ENCODE results near the gene IFT122.
A peak's percentile ranks its signal among the peaks of the same experiment; 100 is the strongest.

IFT122 gene

DNA sequence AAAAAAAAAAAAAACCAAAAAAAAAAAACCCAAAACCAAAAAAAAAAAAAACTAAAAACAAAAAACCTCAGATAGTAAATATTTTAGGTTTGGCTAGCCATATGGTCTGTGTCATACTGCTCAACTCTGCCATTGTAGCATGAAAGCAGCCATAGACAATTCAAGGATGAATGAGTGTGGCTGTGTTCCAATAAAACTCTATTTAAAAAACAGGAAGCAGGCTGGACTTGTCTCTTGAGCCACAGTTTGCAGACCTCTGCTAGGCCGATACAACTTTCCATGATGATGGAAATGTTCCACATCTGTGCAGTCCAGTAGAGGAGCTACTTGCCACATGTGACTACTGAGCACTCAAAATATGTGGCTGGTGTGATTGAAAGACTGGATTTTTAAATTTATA lies 22.7 kb upstream of the IFT122 start:
- no peak for DNase-seq

DNA sequence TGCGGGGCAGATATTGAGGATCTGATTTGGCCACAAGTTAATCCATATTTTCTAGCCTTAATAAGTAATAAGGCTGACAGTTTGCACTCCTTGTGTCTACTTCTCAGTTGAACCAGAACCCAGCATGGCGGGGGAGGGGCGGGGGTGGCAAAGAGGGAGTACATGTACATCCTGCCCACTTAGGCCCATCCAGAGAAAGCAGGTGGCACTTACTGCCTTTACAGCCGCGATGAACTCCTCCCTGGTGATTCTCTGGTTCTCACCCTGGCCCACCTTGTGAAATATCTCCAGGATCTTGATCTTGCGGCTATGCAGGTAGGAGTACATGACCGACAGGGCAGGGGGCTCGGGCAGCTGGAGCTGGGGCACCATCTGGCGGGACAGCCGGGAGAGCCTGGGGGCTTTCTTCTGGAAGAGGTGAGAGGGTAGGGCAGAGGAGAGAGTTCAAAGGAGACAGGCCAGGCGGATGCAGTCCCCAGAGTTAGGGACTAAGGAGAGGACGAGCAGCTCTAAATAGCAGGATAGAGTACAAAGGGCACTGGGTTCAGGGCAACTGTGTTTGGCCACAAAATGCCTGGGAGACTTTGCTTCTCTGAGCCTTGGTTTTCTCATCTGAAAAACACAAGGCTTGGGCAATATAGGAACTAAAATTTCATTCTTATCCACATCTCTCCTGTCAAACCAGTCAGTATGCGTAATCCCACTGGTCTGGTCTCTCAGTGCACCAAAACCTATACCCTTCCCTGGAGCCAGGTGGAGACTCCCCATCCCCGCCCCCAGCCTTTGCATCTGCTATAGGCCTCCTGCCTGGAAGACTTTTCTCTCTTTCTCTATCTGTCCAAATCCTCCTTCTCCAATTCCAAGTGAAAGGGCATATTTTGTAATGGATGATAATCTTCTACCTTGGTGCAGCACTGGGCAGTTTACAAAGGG lies 21.7 kb upstream of the IFT122 start:
- DNase-seq: no peak

DNA sequence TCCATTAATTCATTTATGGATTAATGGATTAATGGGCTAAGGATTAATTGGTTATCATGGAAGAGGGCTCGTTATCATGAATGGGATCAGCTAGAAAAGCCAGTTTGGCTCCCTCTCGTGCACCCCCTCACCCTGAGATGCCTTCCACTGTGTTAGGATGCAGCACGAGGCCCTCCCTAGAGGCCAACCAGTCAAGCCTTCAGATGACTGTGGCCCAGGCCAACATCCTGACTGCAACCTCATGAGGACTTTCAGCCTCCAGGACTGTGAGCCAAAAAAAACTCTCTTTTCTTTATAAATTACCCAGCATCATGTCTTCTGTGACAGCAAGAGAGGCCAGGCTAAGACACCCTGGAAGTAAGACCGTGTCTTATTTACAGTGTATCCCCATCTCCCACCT lies 20.5 kb upstream of the IFT122 start:
- no peak for DNase-seq

DNA sequence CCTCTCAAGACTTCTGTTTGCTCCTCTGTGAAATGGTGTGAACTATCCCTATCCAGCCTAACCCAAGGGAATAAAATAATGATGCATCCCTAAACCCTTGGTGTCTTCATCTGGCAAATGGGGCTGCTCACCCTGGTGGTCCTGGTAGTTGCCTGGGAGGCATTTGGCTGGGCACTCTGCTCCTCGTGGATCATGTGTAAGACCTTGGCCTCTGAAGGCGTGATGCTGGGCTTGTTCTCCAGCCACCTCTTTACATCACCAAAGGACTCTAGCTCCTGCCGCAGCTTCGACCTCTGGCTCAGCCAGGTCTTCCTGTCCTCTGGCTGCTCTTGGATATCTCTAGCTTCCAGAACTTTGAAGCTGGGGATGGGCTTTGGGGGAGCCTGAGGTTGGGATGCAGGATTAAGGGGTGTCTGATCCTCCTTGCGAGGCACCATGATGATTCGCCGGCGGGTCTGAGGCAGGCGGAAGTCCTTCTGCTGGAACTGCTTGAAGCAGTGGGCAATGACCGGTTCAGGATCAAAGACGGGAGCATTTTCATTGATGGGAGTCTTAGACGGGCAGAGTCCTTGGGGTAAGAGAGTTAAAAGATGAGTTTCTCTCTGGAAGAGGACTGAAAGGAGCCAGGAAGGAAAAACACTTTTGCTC lies 18.7 kb upstream of the IFT122 start:
- no peak for DNase-seq

DNA sequence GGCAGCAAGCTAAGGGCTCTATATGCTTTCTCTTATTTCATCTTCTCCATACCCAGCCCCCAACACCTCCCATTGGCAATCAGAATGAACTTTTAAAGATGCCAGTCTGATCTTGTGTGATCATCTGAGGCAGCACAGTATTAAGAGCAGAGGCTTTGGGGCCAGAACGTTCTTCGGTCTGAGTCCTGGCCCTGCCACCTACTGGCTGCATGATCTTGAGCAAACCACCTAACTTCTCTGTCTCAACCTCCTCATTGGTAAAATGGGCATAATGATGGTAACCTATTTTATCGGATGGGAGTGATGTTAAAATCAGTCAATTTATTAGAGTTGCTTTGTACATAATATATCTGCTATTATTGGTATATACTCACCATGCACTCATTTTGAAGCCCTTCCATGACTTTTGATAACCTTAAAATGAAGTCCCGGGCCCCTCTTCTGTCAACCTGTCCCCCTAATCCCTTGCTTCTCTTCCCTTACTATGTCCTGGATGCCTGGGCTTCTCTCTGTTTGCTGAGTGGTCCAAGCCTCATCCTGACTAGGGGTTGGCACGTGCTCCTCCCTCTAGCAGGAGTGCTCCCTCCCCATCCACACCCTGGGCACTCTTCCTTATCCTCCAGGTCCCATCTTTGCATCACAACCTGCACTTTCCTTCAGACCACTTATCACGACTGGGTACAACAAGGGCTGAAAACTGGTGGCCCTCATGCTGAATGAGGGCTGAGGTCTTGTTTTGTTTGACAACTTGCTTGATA lies 17.9 kb upstream of the IFT122 start:
- no peak for DNase-seq

DNA sequence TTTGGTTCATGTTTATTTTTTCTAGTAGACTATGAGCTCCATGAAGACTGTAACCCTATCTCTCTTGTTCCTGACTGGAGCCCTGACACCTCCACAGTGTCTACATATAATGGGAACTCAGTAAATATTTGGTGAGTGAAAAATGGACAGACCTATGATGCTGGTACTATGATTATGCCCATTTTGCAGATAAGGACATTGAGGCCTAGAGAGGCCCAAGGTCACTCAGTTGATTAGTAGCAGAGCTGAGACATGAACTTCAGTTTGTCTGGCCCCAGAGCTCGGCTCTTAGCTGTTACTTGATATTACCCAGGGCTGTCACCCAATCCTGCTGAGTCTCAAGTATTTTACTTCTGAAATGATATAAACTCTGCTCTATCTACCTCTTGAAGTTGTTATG lies 17.1 kb upstream of the IFT122 start:
- DNase-seq: no peak

DNA sequence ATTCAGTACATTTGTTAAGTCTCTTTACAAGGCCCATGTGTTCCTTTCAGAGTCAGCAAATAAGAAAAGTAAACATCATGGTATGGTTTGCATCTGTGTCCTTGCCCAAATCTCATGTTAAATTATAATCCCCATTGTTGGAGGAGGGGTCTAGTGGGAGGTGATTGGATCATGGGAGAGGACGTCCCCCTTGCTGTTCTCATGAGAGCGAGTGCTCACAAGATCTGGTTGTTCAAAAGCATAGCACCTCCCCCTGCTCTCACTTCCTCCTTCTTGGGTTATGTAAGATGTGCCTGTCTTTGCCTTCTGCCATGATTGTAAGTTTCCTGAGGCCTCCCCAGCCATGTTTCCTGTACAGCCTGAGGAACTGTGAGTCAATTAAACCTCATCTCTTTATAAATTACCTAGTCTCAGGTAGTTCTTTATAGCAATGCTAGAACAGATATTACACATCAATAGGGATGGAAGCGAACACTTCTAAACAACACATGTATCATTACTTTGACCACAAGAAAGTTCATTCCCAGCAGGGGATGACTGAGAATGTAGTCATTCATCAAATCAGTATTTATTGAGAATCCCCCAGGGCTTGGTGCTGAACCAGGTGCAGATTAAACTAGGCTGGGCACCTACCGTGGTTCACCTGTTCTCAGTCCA lies 15.7 kb upstream of the IFT122 start:
- DNase-seq: no peak

DNA sequence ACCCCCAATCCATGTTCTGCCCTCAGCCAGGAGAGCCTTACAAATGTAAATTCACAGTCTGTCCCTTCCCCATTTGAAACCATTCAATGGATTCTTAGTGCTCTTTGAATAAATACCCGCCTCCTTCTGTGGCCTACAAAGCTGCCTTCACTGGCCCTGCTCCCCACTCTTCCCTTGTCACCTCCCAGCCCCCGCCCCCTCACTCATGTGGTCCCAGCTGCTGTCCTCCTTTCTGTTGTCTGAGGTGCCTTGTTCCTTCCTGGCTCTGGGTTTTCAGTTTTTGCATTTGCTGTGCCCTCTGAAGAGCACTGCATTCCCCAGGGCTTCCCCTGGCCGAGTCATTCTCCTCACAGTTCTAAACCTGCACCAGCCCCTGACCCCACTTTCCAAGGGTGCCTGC lies 14.8 kb upstream of the IFT122 start:
- no peak for DNase-seq

DNA sequence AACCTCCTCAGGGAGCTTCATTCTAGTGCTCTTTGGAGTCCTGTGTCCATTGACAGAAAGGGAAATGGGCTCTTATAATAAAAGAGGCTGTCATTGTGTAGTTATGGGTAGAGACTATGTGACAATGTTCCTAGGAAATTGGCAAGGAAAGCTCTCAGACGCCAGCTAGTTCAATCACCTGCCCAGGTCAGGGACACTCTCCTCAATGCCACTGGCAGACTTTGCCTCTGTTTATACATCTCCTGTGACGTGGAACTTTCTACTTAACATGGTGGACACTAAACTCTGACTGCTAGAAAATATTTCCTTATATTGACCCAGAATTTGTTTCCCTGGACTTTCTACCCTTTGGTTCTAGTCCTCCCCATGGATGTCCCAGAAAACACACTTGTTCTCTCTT lies 14.4 kb upstream of the IFT122 start:
- no peak for DNase-seq

DNA sequence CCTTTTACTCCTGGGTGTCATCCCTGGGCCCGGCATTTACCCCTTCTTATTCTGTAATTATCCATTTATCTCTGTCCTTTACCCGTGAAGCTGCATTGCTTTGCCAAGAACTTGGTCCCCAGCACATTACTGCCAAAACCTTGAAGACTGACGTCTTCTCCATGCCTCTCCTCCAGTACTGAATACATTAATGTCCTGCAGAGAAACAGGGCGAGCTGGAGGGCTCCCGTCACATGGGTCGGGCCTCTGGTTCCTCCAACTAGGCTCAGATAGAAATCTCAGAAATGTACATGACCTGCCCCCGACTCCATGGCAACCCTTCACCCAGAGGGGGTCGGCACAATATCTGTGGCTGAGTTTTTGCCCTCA lies 12.0 kb upstream of the IFT122 start:
- no peak for DNase-seq

DNA sequence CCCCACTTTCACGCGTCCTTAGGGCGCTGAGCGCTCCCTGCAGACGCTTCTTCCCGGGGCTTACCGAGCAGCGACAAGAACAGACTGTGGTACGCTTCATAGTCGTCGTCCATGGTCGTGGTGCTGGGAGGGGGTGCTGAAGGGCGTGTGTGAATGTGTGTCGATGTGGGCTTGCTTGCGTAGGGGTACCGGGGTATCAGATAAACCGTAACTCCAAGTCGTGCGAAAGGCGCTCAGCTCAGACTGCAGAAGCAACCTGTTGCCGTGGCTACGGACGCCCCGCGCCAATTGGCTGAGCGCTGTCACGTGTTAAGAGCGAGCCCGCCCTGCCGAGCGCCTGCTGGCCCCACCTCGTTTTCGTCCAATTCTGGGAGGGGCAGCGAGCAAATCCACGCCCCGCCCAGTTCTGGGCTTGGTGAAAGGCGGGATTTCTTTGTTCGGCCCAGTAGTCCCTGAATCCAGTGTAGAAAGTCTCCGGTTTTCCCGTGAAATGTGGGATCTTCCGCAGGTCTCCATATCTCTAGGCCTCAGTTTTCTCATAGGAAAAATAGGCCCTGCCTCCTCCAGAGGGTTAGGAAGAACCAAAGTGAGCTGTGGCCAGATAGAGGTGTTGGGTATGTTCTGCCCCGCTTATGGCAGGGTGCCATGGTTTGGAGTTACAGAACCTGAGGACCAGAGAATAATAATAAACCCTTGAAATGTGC lies 11.5 kb upstream of the IFT122 start, which contains the start of gene EFCAB12:
Gene EFCAB12, minus strand, starts transcription at position 261 of the 704 bp plus-strand sequence. Its CDS starts 148 bp downstream, at position 113.
- peak; percentile 92 for DNase-seq

DNA sequence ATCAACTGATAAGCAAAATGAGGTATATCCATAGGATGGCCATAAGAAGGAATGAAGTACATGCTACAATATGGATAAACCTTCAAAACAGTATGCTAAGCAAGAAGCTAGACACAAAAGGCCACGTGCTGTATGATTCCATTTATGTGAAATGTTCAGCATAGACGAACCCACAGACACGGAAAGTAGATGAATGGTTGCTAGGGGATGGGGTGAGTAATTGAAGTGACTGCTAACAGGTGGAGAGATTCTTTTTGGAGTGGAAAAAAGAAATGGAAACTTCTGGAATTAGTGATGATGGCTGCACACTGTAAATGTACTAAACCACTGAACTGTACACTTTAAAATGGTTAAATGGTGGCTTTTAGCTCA lies 11.0 kb upstream of the IFT122 start:
- DNase-seq: no peak

DNA sequence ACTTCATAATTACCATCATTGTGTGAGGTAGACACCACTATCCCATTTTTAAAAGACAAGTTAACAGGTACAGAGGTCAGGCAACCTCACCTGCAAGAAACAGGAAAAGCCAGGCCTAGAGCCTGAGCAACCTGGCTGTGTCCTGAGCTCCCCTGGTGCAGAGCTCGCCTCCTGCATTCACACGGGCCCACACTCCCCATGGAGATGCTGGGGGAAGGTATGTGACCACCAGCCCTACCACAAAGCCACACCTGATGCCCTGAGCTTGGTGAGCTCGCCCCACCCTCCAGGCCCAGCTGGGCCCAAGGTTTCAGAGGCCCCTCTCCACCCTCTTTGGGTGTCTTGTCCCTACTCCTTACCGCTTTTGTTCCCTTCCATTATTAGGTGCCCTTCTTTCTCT lies 10.4 kb upstream of the IFT122 start:
- DNase-seq: no peak

DNA sequence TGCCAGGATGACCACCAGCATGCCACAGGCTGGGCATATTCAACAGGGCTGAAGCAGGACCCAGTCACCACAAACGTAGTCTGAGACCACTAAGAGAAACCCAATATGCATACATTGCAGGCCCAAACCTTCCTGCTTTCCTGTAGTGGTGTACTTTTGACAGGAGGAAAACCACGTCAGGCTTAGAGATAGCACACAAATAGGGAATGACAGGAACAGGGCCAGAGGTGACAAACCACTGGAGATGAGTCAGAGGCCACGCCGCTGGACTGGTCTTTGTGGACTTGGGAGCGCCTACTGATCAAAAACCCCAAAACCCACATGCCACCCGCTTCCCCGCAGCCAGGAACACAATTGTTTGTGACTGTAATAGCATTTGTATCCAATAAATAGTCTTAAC lies 8.0 kb upstream of the IFT122 start:
- no peak for DNase-seq

DNA sequence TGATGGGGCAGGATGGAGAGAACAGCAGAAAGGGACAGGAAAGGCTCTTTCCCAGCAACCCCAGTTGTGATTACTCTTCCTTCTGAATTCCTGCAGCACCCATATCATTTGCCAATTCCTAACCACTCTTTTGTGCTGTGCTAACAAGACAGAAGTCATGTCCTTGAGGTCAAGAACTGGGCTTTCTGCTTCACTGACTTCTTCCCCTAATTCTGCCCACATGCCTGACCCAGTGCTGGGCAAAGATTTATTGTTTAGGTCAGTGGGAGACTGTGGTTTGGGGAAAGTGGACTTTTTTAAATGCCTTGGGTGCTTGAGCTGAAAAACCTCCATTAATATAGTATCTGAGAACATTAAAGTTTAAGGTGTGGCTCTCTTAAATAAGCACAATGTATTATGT lies 7.4 kb upstream of the IFT122 start:
- no peak for DNase-seq

DNA sequence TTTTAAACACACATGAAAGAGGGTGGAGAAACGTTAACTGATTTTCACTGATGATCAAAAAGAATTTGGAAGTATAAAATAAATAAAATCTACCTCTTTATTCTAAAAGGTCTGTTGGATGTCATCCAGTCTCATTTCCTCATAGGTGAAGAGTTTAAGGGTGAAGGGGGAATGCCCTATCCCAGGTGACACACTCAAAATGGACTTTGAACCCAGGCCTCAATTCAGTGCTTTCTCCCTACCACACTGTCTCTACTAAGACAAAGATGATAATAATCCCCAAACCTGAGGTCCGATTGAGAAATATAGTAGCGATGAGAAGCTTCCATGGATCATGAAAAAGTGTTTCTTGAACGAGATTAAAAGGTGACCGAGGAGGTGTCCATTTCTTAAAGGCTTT lies 6.5 kb upstream of the IFT122 start:
- no peak for DNase-seq

DNA sequence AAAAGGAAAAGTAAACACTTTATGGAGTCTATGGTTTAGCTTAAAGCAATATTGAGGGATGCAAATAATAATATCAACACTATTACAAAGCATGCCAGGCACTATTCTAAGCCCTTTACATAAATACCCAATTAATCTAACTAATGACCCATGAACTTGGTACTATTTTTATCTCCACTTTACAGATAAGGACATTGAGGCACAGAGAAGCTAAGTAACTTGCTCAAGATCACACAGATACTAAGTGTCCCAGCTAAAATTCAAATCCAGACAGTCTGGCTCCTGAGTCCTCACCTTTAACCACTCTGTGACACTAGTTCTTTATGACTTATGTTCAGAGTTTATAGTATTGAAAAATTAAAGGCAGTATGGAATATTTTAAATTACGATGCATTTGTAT lies 5.9 kb upstream of the IFT122 start:
- DNase-seq: no peak

DNA sequence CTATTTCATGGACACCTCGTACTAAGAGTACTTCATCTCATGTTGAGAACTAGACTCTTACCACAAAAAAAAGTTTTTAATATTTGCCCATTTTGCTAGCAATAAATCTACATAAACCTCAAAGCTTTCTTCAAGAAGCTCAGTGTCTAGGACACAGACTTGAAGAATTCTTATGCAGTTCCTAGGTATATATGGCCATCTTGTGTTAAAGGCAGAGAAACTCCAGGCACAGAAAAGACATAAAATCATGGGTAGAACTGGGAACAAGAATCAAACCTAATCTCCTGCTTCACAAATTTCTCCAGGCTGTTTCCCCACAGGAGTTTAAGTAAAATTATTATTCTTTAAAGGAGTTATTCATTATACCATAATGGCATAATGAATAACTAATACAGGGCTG lies 4.7 kb upstream of the IFT122 start:
- no peak for DNase-seq

DNA sequence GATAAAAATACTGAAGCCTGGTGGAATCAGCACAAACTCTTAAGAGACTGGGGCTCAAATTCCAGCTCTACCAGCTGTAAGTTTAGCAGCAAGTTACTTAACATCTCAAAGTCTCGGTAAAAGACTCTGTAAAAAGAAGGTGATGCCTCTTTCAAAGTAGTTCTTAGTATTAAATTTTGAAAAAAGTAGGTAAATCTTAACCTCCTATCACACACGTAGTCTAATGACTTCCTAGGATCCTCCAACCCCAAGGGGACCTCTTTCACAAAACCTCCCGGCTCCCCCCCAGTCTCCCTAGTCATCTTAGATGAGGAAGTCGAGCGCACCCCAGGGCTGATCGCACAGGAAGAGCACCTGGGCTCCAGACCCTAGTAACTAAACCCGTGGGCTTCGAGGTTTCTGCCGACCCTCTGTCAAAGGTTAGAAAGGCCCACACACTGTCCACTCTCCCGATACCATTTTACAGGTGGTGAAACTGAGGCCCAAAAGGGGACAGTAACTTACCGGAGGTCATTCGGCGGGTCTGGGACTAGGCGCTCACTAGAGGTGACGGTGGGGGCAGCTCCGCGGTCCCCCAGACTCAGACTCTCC lies 703 bp upstream of the IFT122 start:
- DNase-seq: peak; percentile 58

DNA sequence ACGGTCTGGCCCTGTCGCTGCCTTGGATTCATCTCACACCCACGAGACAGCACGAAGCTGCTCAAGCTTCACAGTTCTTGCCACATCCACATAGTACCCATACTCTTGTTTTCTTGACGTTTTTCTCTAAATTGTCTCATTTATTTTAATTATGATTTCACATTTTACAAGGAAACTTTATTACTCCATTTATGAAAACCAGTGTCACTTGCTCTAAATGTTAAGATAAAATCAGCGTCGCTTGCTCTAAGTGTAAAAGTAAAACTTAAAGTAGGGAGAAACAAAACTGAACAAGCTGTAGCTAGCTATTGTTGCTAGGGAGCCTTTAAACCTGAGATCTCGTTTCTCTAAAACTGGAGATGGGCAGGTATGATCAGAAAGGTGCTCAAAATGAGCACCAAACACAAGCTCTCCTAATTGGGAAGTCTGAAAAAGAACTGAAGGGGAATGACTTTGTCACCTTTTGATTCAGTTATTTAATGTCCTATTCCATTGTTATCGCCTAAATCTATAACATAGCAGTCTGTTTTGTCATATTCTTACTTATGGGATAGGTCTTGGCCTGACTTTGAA lies 680 bp downstream of the IFT122 start:
- DNase-seq: no peak

DNA sequence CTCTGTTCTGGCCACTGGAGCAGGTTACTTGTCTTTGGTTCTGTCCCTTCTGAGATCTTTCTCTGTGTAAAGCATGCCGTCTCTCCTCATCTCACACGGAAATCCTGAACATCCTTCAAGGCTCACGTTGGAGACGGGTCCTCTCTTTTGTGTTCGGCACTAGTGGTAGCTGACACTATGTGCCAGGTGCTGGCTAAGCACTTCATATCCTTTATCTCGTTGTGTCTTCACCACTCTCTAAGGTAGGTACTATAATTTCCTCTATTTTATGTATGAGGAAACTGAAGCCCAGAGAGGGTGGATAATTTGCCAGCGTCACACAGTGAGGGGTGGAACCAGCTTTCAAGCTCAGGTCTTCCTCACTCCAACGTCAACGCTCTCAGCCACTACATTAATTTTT lies 1.2 kb downstream of the IFT122 start:
- DNase-seq: peak; percentile 36

DNA sequence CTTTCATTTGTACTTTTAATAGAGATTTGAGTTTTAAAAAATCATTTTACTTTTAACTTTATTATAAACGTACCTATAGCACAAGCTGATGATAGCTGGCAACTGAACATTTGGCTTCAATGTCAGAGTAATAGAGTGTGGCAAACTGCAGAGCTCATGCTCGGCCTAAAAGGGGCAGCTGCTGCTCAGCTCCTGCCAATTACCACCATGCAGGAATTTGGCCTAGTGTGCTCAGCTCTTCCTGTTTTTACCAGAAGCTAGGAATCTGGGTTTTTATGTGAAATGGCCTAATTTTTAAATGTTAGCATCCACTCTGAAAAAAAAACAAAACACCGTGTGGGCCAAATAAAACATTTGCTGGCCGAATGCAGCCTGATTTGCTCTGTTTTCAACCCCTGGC lies 1.8 kb downstream of the IFT122 start:
- no peak for DNase-seq

All from CD4-positive, alpha-beta T cell treated with Interleukin-17A for 4 hours (primary cell).